Heart left ventricle (tissue), 16 donors: Measurements from ENCODE around the gene SULF2. TPM values are rescaled to one million over a fixed set of nuclear protein-coding genes. Genes with fewer than 3 reads are reported as not detected.

Experiments used
- ATAC-seq, 4 donors: fragments of 200-7000 bp; cut with Tn5 transposase; one replicate each; pipeline ENCODE4 v1.9.1; 2020 to 2022; ENCODE audit warnings: moderate library complexity in 4 of 4, mild to moderate bottlenecking in 3 of 4, moderate number of reproducible peaks in 1 of 4
- DNase-seq, 5 donors: peaks; one replicate each; pipeline ENCODE4 v3.0.0-alpha.2; 2020
- H3K27ac ChIP-seq, 12 donors: fragments of 200-600 bp; sonication (generic) in 4 of 12; one replicate each; pipeline versions ENCODE4 v1.5.0 to v1.8.0; 2016 to 2022; ENCODE audit warnings: mild to moderate bottlenecking in 2 of 12
- H3K27me3 ChIP-seq, 9 donors: fragments of 200-600 bp; sonication (generic) in 2 of 9; one replicate each; pipeline versions ENCODE4 v1.5.1 to v1.8.0; 2016 to 2022; ENCODE audit warnings: mild to moderate bottlenecking in 3 of 9
- H3K36me3 ChIP-seq, 9 donors: fragments of 200-600 bp; sonication (generic) in 2 of 9; one replicate each; pipeline versions ENCODE4 v1.5.0 to v1.8.0; 2018 to 2022; ENCODE audit warnings: mild to moderate bottlenecking in 2 of 9
- H3K4me1 ChIP-seq, 12 donors: fragments of 200-600 bp; sonication (generic) in 4 of 12; one replicate each; pipeline versions ENCODE4 v1.5.0 to v1.8.0; 2016 to 2022; ENCODE audit warnings: mild to moderate bottlenecking in 3 of 12
- H3K4me3 ChIP-seq, 12 donors: fragments of 200-600 bp; sonication (generic) in 4 of 12; one replicate each; pipeline versions ENCODE4 v1.5.0 to v1.8.0; 2017 to 2022; ENCODE audit warnings: mild to moderate bottlenecking in 9 of 12, moderate library complexity in 4 of 12
- H3K9me3 ChIP-seq, 12 donors: fragments of 200-600 bp; sonication (generic) in 4 of 12; one replicate each; pipeline versions ENCODE4 v1.5.0 to v1.8.0; 2016 to 2022; ENCODE audit warnings: mild to moderate bottlenecking in 1 of 12
- CTCF ChIP-seq, 12 donors: fragments of 200-600 bp; sonication (generic) in 4 of 12; IDR thresholded peaks; one replicate each; pipeline versions ENCODE4 v1.5.0 to v1.8.0; 2018 to 2022; ENCODE audit warnings: antibody characterized with exemption in 12 of 12, mild to moderate bottlenecking in 5 of 12
- POLR2A ChIP-seq, 2 donors: fragments of 450-650 bp; IDR thresholded peaks; one replicate each; pipeline ENCODE4 v1.6.1; 2017; ENCODE audit warnings: antibody characterized with exemption in 2 of 2, mild to moderate bottlenecking in 2 of 2, moderate library complexity in 2 of 2
- WGBS, 4 donors: extraction: QIAGEN DNeasy Blood & Tissue Kit in 2 of 4; methylation state at CpG; one replicate each; pipeline versions ENCODE4 v1.1.5 to v1.1.7; 2013 to 2018; 5-methylcytosine and 5-hydroxymethylcytosine counted together
- intact Hi-C, 10 donors: fragments of 100-400 bp; cut with DNase I; formaldehyde crosslinking; loops; one replicate each; pipeline versions ENCODE4 v1.11.1 to v1.14.2; 2022
- polyA plus RNA-seq, 2 donors: library from polyadenylated mRNA; stranded (reverse); fragments of 200-250 nt; gene quantifications; one replicate each; pipeline ENCODE4 v1.2.3, GENCODE V29; 2013
- total RNA-seq, 9 donors: library from RNA; depleted of rRNA in 2 of 9; stranded (reverse); fragments of >200 nt in 2 of 9; fragmentation: NEBNext Ultra II Directional in 3 of 9; extraction: Animal tissue kit (Norgen Biotek cat#: 25700) in 3 of 9; gene quantifications; one replicate each; pipeline versions ENCODE4 v1.1.0 to v1.2.4, GENCODE V29; 2016 to 2023
- donor health status: ischemic (EF 13 %, LVEDD 7.1; RV severe dilation, severe dysfunction).
- donor health status: healthy with polysubstance abuse.
- donor health status: DM: no; HTN: yes; CAD: no.
- donor health status: DM: no; HTN: no; CAD: no.
- donor health status: ischemic (EF 25% LVEDD 6.9; RV normal size, moderate dysfunction).
- donor health status: ischemic (EF 25% LVEDD 5.7; RV mildly dilated, moderate dysfunction).
- donor health status: healthy.
- donor health status: DM: yes; HTN: yes; CAD: no.
- donor health status: ischemic (EF 35%, LVEDD 5.7; RV mildly dilated, moderate dysfunction).
- donor health status: nonischemic (EF 11% LVEDD 7.7; RV severe dilation, severe dysfunction).
- donor health status: DM: yes; HTN: yes; CAD: no.
- donor health status: PGD.
- donor health status: ischemic (EF 29% LVEDD 5.4; RV normal size, mild dysfunction).
- donor health status: nonischemic (EF 23%, LVEDD 6.1; RV moderate dilation, normal function).

Gene SULF2
- total and polyA plus RNA-seq, 11 donors, result 16.7 to 51.5 (median 28.5) TPM

GRCh38 chr20:47642624-47643023 is 142.7 kb downstream of the SULF2 start:
- intact Hi-C loops, result no loop called here
- Histone ChIP-seq H3K27me3 (no peaks in the 10 kb centered on the region), H3K4me3 (no peak overlapping the region), H3K4me1 (no peaks in the 10 kb centered on the region), H3K9me3 (no peaks in the 10 kb centered on the region), H3K27ac (no peak overlapping the region), H3K36me3 (peaks cover 0 to 97% (median 90%) of the 10 kb centered on the region in 9 donors)
- WGBS, 4 donors, result 91 to 94% (median 92%) methylated on average over 4 of the region's 4 CpGs
- ATAC-seq (no peak), DNase-seq (no peak)
- TF ChIP-seq CTCF (IDR thresholded peaks at IDR 0.05), result no peak
- no peak for TF ChIP-seq POLR2A (IDR thresholded peaks at IDR 0.05)

- Histone ChIP-seq H3K4me1 (no peaks in the 10 kb centered on the region), H3K27ac (no peak overlapping the region), H3K9me3 (no peaks in the 10 kb centered on the region), H3K27me3 (no peaks in the 10 kb centered on the region), H3K4me3 (no peak overlapping the region), H3K36me3 (peaks cover 0 to 97% (median 90%) of the 10 kb centered on the region in 9 donors)
- WGBS, 4 donors, result 89 to 94% (median 92%) methylated on average over 4 of the region's 4 CpGs
- ATAC-seq (no peak), DNase-seq (no peak)
- intact Hi-C loops, result no loop called here
- TF ChIP-seq POLR2A (IDR thresholded peaks at IDR 0.05), result no peak
- TF ChIP-seq CTCF (IDR thresholded peaks at IDR 0.05), result no peak
Measured at GRCh38 chr20:47642118-47642517, 143.2 kb downstream of the SULF2 start.

DNA sequence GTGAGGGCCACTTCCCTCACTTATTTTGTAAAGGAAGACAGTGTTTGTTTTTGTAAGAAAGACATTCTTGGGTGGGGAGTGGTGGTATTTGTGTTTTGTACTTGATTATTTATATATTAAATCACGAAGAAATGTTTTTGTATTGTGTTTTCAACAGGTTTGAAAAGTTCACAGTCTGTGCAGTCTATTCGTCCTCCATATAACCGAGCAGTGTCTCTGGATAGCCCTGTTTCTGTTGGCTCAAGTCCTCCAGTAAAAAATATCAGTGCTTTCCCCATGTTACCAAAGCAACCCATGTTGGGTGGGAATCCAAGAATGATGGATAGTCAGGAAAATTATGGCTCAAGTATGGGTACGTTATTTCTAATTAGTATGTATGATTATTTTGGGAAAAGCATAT is 146.4 kb downstream of the SULF2 start:
- intact Hi-C loops, result loop anchor here in 1 of 10 donors (10.0 kb wide), 1 partner anchor 884 kb away; no protein-coding TSS in a partner anchor
- H3K9me3 ChIP-seq, result no peaks in the 10 kb centered on the region
- H3K36me3 ChIP-seq, result peaks cover 0 to 97% (median 90%) of the 10 kb centered on the region in 9 donors
- H3K27ac ChIP-seq, result no peak overlapping the region
- no peak for DNase-seq
- WGBS, 4 donors, result 49 to 57% (median 54%) methylated on average over 4 of the region's 4 CpGs
- no peak overlapping the region for H3K4me3 ChIP-seq
- no peaks in the 10 kb centered on the region for H3K4me1 ChIP-seq
- TF ChIP-seq POLR2A (IDR thresholded peaks at IDR 0.05) (no peak), CTCF (IDR thresholded peaks at IDR 0.05) (no peak)
- no peak for ATAC-seq
- no peaks in the 10 kb centered on the region for H3K27me3 ChIP-seq

DNA sequence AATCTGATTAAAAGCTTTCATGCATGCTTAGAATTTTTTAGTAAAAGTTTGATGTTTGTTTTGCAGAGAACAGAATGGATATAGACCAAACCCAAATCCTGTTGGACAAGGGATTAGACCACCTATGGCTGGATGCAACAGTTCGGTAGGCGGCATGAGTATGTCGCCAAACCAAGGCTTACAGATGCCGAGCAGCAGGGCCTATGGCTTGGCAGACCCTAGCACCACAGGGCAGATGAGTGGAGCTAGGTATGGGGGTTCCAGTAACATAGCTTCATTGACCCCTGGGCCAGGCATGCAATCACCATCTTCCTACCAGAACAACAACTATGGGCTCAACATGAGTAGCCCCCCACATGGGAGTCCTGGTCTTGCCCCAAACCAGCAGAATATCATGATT is 150.0 kb downstream of the SULF2 start:
- H3K4me1 ChIP-seq, result peaks cover 0 to 6% (median 0%) of the 10 kb centered on the region in 12 donors
- intact Hi-C loops, result loop anchor here in 1 of 10 donors (10.0 kb wide), 1 partner anchor 880 kb away; no protein-coding TSS in a partner anchor
- WGBS, 4 donors, result 97 to 99% (median 98%) methylated on average over 4 of the region's 4 CpGs
- peaks cover 0 to 95% (median 83%) of the 10 kb centered on the region in 9 donors for H3K36me3 ChIP-seq
- no peak overlapping the region for H3K4me3 ChIP-seq
- ATAC-seq (peak in 1 of 4 donors; percentile 38), DNase-seq (no peak)
- H3K27me3 ChIP-seq, result no peaks in the 10 kb centered on the region
- no peak overlapping the region for H3K27ac ChIP-seq
- TF ChIP-seq POLR2A (IDR thresholded peaks at IDR 0.05) (no peak), CTCF (IDR thresholded peaks at IDR 0.05) (no peak)
- no peaks in the 10 kb centered on the region for H3K9me3 ChIP-seq
